CD4-positive, alpha-beta T cell treated with Interleukin-12 subunit alpha and Interleukin-12 subunit beta, for 1 hour (primary cell): ENCODE data around the gene FAM107B.
"Not testable (repeated sequence)": the region's sequence is repeated elsewhere in the genome, so short reads cannot be mapped to it uniquely, and the experiment has no call there.

Source experiments
- DNase-seq: peaks from one replicate; pipeline ENCODE4 v3.0.0-alpha.2; 2020

Gene FAM107B

DNA sequence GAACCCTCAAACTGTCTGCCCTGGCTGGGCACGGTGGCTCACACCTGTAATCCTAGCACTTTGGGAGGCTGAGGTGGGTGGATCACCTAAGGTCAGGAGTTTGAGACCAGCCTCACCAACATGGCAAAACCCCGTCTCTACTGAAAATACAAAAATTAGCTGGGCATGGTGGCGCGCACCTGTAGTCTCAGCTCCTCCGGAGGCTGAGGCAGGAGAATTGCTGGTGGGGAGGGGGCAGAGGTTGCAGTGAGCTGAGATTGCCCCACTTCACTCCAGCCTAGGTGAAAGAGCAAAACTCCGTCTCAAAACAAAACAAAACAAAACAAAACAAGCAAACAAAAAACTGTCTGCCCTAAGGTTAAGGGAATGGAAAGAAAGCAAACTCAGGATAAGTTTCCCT is 115.6 kb downstream of the FAM107B start:
- DNase-seq: not testable (repeated sequence)

DNA sequence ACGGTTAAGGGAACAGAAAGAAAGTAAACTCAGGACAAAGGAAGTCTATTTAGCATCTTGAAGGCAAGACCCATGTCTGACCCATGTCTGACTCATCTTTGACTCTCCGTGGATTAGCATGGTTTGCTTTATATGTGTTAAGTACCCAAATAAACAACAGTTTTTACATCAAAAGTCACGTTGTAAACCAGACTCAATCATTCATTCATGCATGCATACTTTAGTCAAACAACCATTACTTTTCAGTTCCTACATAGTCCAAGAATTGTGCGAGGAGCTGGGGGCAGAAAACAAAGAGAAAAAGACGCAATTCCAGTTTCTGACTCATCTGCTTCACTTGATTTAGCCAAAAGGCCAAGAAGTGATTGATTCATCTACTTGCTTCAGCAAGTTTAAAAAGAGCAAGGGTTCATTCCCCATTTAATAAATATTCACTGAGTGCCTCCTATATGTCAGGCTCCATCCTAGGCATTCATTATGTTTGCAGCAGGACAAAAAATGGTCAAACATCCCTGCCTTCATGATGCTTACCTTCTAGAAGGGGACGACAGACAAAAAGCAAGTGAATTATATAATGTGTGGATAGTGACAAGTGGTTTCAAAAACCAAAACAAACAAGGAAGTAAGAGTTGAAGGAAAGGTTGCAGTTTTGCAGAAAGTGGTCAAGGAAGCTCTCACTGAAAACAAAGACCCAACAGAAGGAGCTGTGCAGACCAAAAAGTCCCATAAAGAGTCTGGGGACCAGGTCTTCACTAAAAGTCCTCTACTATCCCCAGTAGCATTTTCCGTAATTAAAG is 116.2 kb downstream of the FAM107B start:
- DNase-seq: no peak

DNA sequence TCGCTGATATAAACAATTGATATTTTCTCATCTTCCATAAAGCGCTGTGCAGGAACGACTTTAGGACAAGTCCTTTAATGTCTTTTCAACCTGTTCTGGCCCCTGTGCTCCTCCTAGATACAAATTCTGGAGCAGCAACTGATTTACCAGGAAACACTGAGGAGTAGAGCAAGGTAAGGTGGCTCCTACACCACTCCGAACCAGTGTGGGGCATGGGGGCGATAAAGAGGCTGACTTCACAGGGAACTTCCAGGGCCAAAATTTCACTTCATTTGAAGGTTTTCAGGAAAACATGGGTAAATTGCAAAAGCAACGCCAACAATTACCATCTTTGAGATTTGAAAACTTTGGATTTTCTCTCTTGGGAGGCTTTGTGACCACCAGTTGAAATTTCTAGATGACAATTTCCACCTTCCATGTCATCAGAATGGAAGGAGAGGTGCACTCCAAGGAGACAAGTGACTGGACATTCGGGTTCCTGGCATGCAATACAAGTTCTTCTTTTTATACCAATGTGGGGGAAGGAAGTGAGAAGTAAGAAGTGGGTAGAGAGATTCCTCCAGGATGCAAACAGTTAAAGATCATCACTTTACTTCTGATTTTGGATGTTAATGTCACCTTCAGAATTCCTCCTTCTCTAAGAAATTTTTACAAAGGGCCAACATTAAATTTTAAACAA is 118.5 kb downstream of the FAM107B start:
- no peak for DNase-seq

DNA sequence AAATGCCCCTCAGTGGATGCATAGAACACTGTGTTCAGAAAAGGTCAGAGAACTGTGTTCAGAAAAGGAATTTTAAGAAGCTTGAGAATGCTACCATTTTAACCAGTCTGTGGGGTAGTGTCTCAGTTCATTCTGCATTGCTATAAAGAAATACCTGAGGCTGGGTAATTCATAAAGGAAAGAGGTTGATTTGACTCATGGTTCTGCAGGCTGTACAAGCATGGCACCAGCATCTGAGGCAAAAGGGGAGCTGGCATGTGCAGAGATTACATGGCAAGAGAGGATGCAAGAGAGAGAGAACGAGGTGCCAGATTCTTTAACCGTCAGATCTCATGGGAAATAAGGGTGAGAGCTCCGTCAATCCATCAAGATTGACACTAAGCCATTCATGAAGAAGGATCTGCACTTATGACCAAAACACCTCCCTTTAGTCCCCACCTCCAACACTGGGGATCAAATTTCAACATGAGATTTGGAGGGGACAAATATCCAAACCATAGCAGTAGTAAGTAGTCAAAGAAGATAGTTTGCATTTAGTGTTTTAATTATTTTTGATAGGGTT is 119.8 kb downstream of the FAM107B start:
- DNase-seq: no peak

DNA sequence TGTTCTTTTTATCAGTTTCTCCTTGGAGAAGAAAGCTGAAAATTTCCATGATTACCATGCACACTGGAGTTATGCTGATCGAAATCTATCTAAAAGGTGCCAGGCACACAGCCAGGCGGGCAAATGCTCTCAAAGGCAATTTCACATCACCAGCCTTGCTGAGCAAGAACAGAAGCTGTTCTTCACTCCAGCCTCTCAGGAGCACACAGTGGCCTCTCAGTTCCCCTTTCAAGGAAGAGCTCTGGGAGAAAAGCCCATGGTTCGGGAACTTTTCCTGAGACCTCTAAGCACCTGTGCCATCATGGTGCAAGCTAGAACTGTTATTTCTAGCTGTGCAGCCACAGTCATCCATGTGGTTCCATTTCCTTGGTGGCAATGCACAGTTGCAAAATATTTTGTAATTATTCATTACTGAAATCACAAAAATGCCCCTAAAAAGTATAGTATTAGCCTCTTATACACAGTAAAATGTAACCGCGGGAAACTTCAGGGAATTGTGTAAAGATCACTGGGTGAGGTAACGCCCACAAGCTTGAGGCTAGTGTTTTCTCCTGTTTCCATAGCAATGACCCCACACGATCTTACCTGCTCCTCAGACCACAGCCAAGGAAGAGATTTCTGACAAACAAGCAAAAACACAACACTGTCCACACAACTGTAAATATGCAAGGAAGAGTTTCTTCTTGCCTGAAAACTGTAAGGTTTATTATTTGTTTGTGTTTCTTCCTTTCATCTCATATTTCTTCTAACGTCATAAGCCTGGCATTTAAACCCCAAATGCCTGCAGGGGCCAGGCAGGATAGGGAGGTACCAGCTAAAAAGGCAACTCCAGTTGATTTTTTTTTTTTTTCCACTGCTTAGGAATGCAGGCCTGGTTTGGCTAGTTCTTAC is 121.2 kb downstream of the FAM107B start:
- peak; percentile 75 for DNase-seq

DNA sequence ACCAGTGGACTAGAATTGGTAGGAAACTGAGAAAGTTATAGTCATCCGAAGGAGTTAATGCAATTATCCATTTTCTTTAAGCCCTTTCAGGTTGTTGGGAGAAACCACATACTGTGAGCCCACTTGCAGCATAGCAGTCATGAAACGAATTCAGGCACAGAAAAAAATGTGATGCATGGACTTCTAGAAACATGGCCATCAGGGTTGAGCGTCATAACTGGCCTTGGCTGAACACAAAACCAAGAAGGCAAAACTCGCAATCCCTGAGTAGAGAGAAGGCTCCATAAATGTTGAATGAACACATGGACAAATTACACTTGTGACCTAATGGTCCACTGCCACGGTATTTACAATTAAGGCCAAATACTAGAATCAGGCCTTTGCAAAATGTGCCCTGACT is 121.9 kb downstream of the FAM107B start:
- no peak for DNase-seq

DNA sequence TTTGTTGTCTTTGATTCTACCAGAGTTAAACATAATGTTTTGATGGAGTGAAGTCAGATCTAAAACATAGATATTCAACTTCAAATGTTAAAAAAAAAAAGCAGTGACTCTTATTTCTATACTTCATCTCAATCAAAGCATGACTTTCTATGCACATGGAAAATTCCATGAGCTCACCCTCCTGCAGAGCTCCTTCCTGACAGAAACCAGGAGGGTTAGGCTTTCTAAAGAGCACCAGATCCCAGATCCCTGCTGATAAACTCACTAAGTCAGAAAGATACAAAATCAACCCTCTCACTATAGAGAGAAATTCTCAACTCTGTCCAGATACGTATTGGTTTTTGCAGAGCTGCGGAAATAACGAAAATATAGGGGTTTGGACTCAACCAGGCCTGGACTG is 122.6 kb downstream of the FAM107B start:
- no peak for DNase-seq

DNA sequence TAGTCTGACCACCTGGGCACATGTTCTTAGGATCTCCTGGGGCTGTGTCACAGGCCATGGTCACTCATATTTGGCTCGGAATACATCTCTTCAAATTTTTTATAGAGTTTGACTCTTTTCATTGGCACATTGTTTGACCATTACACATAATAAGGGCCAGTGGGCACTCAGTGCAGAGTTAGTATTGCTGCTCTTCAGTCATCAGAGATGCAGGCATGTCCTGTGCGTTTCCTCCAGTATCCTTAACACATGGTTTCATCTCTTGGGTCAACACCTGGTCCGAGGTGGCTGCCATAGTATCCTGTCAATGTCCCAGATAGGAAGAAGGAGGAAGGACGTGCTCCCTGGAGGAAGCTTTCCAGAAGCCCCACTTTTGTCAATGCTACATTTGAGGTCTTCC is 125.0 kb downstream of the FAM107B start:
- DNase-seq: no peak

DNA sequence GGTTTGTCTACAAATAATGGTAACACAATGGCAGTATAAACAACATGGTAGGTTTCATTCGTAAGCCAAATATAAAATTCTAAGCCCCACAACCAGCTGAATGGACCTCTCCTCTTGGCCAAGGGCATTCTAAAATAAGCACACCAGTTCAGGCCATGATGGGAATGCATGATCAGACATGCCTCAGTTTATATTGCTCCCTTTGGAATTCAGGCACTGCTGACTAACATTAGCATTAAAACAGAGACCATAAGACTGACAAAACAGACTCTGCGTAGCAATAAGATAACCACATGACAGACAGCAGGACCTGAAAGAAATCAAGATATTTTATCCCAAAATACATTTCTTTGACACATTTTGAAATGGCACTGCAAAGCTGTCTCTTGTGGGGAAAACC is 125.8 kb downstream of the FAM107B start:
- no peak for DNase-seq

DNA sequence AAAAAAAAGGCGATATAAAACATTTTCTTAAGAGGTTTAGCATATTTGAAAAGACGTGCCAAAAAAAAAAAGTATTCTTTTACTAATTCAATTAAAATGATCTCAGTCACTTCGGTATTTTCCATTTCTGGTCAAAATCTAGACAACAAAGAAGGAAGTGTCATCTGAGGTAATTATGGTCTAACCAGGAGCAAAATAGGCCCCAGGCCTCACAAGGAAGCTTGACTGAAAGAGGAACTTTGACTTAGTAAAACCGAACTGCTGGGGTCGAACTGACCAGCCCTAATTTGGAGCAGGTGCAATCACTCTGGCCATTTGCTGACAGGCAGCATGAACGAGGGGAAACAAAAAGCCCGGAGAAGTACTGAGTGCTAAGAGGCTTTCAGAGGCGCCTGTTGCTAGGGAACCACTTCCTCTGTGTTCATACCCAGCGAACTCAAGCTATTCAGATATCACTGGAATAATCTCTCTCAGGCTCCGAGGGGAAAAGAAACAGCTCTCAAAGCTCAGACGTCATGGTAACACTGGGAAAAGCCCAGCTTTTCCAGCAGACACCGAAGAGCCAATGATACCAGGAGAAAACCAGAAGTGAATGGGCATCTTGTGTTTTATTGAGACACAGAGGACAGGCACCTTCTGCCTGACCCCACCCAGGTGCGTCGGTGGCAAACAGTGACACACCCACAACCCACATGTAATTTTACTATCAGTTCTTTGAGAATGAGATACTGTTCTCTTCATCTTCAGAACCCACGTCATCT is 126.5 kb downstream of the FAM107B start:
- peak; percentile 88 for DNase-seq

DNA sequence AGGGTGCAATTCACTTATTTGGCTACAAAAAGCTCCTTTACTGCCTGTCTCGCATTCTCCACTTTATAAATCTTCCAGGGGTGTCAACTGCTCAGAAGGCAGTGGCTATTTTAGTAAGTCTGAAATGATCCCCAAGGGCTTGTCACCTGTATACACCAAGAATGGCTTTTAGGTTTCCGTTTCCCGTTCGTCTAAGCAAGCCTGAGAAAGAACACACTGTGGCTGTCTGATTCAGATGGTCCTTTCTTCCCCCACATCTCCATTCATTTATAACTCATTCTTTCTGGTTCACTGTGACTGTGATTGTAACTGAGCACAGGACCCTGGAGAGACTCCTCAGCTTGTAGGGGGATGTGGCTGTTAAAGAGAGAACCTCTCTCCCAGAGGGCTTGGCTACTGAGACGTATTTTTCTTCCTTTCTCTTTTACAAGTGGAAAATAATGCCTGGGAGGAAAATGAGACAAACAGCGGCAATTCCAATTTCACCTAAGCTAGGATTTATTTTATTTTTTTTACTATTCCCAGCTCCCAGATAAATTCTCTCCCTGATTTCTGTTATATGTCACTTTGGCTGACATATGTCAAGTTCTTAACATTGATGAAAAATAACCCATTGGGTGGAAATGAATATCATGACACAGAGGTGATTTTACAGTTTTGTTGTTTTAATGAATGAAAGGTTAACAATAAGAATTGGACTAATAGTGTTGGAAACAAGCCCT is 129.3 kb downstream of the FAM107B start:
- no peak for DNase-seq

DNA sequence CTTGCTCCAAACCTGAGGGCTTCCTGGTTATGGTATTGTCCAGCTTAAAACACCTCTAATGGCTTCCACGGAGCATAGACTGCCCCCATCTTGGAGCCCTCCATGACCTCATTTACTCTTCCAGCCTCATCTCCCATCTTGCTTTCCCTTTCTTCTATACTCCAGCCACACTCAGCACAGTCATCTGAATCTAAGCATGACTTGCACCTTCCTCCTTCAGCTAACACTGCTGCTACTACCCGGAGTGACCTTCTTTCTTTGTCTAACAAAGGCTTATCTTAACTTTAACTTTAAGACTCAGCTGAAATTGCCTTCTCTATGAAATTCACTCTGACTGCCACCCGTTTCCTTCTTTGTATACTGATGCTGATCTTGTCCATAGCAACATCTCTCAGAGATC is 135.1 kb downstream of the FAM107B start:
- no peak for DNase-seq

DNA sequence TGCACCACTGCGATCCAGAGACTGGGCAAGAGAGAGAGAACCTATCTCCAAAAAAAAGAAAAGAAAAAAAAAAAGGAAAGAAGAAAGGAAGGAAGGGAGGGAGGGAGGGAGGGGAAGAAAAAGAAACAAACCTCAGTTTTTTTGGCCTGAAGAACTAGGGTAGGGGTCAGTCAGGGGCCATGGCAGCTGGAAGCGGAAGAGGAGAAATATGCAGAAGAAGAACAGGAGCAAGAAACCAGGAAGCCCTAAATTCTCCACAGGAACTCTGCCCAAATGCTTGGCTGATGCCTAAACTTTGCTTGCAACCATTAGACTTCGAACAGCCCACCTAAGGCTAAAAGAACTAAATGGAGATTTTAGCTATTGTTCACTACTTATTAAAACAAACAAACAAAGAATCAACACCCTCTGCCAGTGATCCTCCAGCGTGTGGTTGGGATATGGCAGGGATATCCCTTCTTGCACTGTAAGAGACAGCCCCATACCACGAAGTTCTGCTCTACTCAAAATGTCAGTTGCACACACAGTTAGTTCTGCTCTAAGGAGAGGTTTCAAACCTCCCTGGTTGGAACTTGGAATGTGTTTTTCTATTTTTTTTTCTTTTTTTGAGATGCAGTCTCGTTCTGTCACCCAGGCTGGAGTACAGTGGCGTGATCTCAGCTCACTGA is 139.5 kb downstream of the FAM107B start:
- no peak for DNase-seq

DNA sequence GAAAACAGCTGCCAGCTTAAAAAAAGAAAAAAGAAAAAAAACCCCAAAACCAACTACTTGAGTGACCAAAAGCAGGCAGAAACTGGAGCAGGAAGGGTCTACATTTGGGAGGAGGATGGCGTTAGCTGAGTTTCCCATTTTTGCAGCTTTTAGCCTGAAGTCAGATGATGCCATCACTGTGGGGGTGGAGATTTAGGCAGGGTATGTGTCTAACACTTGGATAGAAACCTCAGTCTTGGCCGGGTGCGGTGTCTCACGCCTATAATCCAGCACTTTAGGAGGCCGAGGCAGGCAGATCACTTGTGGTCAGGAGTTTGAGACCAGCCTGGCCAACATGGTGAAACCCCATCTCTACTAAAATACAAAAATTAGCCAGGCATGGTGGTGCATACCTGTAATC is 140.1 kb downstream of the FAM107B start:
- not testable (repeated sequence) for DNase-seq

DNA sequence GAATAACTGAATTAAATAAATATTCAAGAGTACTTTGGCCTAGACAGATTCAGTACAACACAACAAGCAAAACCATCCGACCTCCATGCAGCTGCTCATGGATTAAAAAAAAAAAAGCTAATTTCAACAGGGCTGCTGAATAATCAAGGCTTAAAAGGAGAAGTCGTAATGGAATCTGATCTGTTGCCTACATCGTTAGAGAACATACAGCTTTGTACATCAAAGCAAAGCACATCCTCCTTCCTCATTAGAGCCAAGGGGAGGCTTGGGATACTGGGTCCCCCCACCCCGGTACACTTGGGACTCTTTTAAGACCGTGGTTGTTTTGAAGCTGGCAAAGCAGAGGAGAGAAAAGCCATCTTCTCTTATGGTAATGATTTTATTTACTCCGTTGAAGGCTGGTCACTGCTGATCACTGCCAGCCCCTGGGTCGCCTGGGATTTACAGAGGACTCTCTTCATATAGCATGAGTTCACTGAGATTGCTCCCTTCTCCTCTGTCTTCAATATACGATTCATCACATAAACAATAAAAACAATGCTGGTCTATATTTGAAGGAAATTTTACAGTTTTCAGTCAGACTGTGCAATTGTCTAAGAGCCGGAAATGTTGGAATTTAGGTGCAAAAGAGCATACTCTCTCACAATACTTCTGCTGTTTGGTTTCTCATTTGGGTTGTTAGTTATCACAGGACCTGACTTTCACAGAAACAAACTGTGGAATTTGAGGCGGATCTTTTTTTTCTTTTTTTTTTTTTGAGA is 148.8 kb downstream of the FAM107B start:
- no peak for DNase-seq

DNA sequence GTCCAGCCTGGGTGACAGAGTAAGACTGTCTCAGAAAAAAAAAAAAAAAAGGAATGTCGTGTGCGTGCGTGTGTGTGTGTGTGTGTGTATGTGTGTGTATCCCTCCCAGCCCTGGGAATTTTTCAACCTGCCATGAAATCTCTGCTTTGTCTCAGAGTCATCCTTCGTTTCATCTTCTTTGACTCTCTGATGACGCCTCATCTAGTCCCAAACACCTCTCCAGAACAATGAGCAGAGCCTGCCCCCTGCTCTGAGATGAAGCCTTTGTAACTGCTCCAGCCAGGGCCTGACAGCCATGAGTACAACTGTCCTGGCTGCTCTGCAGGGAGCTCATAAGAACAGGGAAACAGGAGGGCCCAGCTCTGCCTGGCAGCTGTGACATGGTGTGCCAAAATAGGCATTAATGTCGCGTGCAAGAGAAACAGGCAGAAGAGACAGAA is 149.5 kb downstream of the FAM107B start:
- DNase-seq: no peak

DNA sequence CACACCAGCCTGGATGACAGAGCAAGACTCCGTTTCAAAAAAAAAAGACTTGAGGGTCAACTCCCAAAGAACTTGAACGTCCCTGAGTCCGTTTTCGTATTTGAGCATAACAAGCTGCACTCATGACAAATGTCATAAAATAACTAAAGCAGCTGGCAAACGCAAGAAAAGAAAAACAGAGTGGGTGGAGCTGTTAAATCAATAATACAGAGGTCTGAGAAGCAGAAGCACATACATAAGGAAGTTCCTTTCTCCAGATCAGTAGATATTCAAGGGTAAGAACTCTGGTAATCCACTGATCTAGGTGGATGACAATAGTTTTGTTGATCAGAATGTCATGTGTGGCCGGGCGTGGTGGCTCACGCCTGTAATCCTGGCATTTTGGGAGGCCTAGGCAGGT is 150.1 kb downstream of the FAM107B start:
- no peak for DNase-seq

DNA sequence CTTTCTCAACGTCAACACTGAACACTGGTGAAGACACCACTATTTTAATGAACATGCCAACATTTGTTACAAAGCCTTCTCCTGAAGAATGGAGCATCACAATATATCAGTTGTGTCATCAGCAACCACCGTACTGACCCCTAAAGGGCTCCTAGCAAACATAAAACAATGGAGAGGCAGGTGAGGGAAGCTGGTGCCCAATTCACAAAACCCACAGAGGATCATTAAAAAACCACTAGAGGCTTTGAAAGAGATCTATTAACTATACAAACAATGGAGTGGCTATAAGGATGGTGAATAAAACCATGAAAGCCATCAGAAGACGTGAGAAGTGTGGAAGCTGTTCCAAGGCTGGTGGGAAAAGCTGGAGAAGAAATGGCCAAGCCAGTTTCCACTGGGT is 150.8 kb downstream of the FAM107B start:
- DNase-seq: no peak

DNA sequence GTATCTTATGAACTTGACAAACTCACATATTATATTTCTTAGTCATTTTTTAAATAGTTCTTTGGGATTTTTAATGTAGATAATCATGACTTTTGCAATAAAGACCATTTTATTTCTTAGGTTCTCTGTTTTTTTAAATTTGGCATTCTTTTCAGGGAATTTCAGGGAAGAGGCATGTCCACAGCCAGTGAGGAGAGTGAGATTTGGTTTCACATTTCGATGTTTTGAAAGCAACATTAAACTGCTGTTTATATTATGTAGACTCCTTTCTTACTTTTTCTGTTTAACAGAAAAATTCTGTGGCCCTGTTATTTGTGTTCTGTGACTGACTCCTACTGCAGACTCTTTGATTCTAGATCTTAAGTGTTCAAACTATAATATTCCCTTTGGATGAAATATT is 153.7 kb downstream of the FAM107B start:
- no peak for DNase-seq

DNA sequence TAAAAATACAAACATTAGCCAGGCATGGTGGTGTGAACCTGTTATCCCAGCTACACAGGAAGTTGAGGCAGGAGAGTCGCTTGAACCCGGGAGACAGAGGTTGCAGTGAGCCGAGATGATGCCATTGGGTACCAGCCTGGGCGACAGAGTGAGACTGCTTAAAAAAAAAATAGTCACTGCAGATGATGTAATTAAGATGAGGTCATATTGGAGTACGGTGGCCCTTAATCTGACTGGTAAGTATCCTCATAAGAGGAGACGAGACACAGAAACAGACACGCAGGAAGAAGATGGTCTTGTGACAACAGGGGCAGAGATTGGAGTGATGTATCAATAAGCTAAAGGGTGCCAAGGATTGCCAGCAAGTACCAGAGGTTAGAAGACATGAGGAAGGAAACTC is 156.0 kb downstream of the FAM107B start:
- DNase-seq: no peak
